Measurements from ENCODE around the gene OR4D6.
"Not testable (repeated sequence)": the region's sequence is repeated elsewhere in the genome, so short reads cannot be mapped to it uniquely, and the experiment has no call there.

Gene OR4D6

DNA sequence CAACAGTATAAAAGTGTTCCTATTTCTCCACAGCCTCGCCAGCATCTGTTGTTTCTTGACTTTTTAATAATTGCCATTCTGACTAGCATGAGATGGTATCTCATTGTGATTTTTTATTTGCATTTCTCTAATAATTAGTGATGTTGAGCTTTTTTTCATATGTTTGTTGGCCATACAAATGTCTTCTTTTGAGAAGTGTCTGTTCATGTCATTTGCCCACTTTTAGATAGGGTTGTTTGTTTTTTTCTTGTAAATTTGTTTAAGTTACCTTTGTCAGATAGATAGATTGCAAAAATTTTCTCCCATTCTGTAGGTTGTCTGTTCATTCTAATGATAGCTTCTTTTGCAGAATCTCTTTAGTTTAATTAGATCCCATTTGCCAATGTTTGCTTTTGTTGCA, 11.1 kb upstream of the OR4D6 start:
- H3K4me1 ChIP-seq (ENCODE audit: control insufficient read depth, insufficient read depth, low read length); H3K36me3 ChIP-seq (ENCODE audit: control insufficient read depth, insufficient read depth, low read length); H3K27ac ChIP-seq (ENCODE audit: low read depth, low read length); H3K9ac ChIP-seq (ENCODE audit: low read length); H3K27me3 ChIP-seq (ENCODE audit: control insufficient read depth, insufficient read depth, low read length); H3K4me3 ChIP-seq (ENCODE audit: low read length): not testable (repeated sequence)

DNA sequence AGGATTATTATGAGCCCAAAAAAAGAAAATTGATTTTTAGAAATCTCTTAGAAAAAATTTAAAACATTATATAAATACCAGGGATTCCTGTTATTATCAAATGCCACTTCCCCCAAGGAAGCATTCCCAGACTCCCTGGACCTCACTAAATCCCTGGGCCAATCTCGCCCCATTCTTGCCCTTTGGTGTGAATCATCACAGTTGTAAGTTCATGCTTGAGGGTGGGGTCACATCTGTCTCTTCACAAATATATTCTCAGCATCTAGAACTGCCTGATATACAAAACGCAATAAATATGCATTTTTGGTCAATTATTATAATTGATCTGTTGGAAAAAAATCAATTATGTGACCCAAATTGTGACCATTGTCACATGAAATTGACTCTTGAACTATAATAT, 8.3 kb upstream of the OR4D6 start:
- Histone ChIP-seq H3K27me3 (ENCODE audit: control insufficient read depth, insufficient read depth, low read length) (no peaks in the 10 kb centered on the region), H3K36me3 (ENCODE audit: control insufficient read depth, insufficient read depth, low read length) (no peaks in the 10 kb centered on the region), H3K4me1 (ENCODE audit: control insufficient read depth, insufficient read depth, low read length) (no peaks in the 10 kb centered on the region), H3K9ac (ENCODE audit: low read length) (no peak overlapping the region), H3K4me3 (ENCODE audit: low read length) (no peak overlapping the region), H3K27ac (ENCODE audit: low read depth, low read length) (no peak overlapping the region)

DNA sequence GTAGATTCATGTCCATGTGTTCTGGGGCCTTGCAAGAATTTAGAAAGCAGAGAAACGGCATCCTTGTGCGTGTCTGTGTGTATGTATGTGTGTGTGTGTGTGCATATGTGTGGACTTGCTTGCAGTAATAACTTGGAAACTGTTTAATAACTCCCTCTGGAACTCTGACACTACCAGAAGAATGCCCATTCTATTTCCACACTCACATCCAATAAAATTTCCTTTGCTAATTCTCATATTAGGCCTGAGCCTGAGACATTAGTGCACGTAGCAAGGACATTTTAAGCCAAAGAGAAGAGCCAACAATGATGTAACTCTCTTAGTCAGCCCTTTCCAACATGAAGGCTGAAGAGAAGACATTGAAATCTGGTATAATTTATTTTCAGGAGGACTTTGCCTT, 3.2 kb downstream of the OR4D6 start:
- Histone ChIP-seq H3K27ac (ENCODE audit: low read depth, low read length) (no peak overlapping the region), H3K4me1 (ENCODE audit: control insufficient read depth, insufficient read depth, low read length) (no peaks in the 10 kb centered on the region), H3K36me3 (ENCODE audit: control insufficient read depth, insufficient read depth, low read length) (no peaks in the 10 kb centered on the region), H3K9ac (ENCODE audit: low read length) (no peak overlapping the region), H3K27me3 (ENCODE audit: control insufficient read depth, insufficient read depth, low read length) (no peaks in the 10 kb centered on the region), H3K4me3 (ENCODE audit: low read length) (no peak overlapping the region)

- no peak overlapping the region for H3K4me3 ChIP-seq (ENCODE audit: low read length)
- H3K27ac ChIP-seq (ENCODE audit: low read depth, low read length) = no peak overlapping the region
- no peaks in the 10 kb centered on the region for H3K4me1 ChIP-seq (ENCODE audit: control insufficient read depth, insufficient read depth, low read length)
- no peaks in the 10 kb centered on the region for H3K36me3 ChIP-seq (ENCODE audit: control insufficient read depth, insufficient read depth, low read length)
- H3K27me3 ChIP-seq (ENCODE audit: control insufficient read depth, insufficient read depth, low read length) = no peaks in the 10 kb centered on the region
- H3K9ac ChIP-seq (ENCODE audit: low read length) = no peak overlapping the region
These were observed 6.5 kb downstream of the OR4D6 start for GRCh38 chr11:59463190-59463641.

DNA sequence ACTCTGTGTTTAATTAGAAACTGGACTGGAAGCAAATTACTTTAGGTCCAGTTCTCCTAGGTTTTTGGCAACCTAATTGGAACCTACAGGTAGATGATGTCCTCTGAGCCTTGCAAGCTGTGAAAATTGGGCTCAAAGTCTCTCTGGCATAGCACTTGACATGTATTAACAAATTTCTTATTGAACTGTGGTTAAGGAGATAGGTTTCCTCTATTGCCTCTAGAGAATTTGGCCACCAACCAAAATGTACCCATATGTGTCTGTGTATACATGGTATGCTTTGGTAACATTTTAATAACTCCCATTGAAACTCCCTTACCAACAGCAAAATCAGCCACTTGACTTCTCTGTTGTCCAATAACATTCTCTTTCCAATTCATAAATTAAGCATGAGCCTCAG, 16.3 kb downstream of the OR4D6 start, which contains the start of gene OR4D10:
OR4D10 (plus strand) TSS at position 301 of the 400 bp plus-strand sequence. CDS start 4,115 bp downstream, outside the sequence.
- H3K36me3 ChIP-seq (ENCODE audit: control insufficient read depth, insufficient read depth, low read length) = no peaks in the 10 kb centered on the region
- H3K27ac ChIP-seq (ENCODE audit: low read depth, low read length) = no peak within 1 kb of the TSS

DNA sequence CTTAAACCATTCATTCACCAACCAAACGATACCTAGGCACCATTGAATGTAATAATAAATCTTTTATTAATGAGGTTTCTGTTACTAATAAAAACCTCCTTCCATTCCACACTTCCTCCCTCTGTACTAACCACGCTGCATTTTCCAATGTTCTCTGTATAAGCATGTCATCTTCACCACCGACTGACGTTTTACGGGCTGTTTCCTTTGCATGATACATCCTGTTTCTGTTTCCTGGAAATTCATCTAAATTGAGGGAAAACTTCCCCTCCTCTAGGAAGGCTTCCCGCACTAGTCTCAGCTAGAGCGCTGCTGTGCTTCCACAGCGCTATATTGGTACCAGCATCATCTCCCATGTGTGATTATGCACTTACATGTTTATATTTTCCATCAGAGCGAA, 18.4 kb downstream of the OR4D6 start:
- Histone ChIP-seq H3K36me3 (ENCODE audit: control insufficient read depth, insufficient read depth, low read length) (no peaks in the 10 kb centered on the region), H3K9ac (ENCODE audit: low read length) (no peak overlapping the region), H3K27me3 (ENCODE audit: control insufficient read depth, insufficient read depth, low read length) (no peaks in the 10 kb centered on the region), H3K4me3 (ENCODE audit: low read length) (no peak overlapping the region), H3K27ac (ENCODE audit: low read depth, low read length) (no peak overlapping the region), H3K4me1 (ENCODE audit: control insufficient read depth, insufficient read depth, low read length) (no peaks in the 10 kb centered on the region)

More for the DNA sequence above, 16.3 kb downstream of the OR4D6 start, which contains the start of gene OR4D10:
- no peaks in the 10 kb centered on the region for H3K4me1 ChIP-seq (ENCODE audit: control insufficient read depth, insufficient read depth, low read length)
- H3K9ac ChIP-seq (ENCODE audit: low read length) = no peak within 1 kb of the TSS
- no peak within 1 kb of the TSS for H3K4me3 ChIP-seq (ENCODE audit: low read length)
- H3K27me3 ChIP-seq (ENCODE audit: control insufficient read depth, insufficient read depth, low read length) = no peaks in the 10 kb centered on the region

DNA sequence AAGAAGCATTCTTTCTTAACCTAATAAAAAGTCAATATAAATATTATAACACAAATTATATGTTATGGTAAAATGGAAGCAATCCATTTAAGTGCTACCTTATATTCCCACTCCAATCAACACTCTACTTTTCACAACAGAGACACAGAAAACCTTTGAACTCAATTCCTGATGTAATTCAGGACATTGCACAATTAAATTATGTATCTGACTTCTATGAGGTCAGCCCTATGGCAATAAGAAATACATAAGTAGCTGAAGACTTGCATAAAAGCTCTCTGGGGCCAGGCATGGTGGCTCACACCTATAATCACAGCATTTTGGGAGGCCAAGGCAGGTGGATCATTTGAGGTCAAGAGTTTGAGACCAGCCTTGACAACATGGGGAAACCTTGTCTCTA, 23.1 kb downstream of the OR4D6 start:
- Histone ChIP-seq H3K27ac (ENCODE audit: low read depth, low read length) (no peak overlapping the region), H3K4me1 (ENCODE audit: control insufficient read depth, insufficient read depth, low read length) (no peaks in the 10 kb centered on the region), H3K36me3 (ENCODE audit: control insufficient read depth, insufficient read depth, low read length) (no peaks in the 10 kb centered on the region), H3K9ac (ENCODE audit: low read length) (no peak overlapping the region), H3K4me3 (ENCODE audit: low read length) (no peak overlapping the region), H3K27me3 (ENCODE audit: control insufficient read depth, insufficient read depth, low read length) (no peaks in the 10 kb centered on the region)

GRCh38 chr11:59480359-59480758, 23.6 kb downstream of the OR4D6 start:
- Histone ChIP-seq H3K4me1 (ENCODE audit: control insufficient read depth, insufficient read depth, low read length) (no peaks in the 10 kb centered on the region), H3K27ac (ENCODE audit: low read depth, low read length) (no peak overlapping the region), H3K36me3 (ENCODE audit: control insufficient read depth, insufficient read depth, low read length) (no peaks in the 10 kb centered on the region), H3K27me3 (ENCODE audit: control insufficient read depth, insufficient read depth, low read length) (no peaks in the 10 kb centered on the region), H3K4me3 (ENCODE audit: low read length) (no peak overlapping the region), H3K9ac (ENCODE audit: low read length) (no peak overlapping the region)

DNA sequence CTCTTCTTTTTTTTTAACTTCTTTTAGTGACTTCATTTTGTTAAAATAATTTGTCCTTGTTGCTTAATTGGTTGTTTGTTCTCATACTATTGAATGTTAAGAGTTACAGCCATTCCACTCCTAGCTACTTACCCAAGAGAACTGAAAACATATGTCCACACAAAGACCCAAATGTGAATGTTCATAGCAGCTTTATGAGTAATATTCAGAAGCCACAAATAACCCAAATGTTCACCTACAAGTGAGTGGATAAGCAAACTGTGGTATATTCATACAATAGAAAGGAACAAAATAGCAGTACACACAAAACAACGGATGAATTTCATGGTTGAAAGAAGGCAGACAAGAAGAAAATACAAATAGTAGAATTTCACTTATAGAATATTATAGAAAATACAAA, 45.2 kb downstream of the OR4D6 start:
- Histone ChIP-seq H3K9ac (ENCODE audit: low read length) (no peak overlapping the region), H3K27ac (ENCODE audit: low read depth, low read length) (no peak overlapping the region), H3K4me3 (ENCODE audit: low read length) (no peak overlapping the region), H3K36me3 (ENCODE audit: control insufficient read depth, insufficient read depth, low read length) (no peaks in the 10 kb centered on the region), H3K4me1 (ENCODE audit: control insufficient read depth, insufficient read depth, low read length) (no peaks in the 10 kb centered on the region), H3K27me3 (ENCODE audit: control insufficient read depth, insufficient read depth, low read length) (no peaks in the 10 kb centered on the region)

DNA sequence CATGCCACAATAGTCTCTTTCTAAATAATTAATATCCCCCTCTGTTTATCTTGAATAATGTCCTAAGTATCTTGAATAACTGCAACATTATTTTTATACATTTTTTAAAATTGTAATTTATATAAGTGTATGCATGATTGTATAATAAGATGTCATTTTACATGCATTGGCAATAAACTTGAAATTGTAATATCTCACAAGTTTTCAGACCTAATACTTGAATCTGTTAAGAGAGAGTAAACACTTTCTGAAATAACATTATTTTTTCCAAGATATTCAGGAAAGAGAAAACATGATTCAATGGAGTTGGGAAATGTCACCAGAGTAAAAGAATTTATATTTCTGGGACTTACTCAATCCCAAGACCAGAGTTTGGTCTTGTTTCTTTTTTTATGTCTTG, 46.5 kb downstream of the OR4D6 start, which contains the start of gene OR4D11:
OR4D11 (plus strand) TSS at position 301 of the 400 bp plus-strand sequence; CDS start at position 301, 0 bp downstream.
- H3K36me3 ChIP-seq (ENCODE audit: control insufficient read depth, insufficient read depth, low read length) = no peaks in the 10 kb centered on the region
- no peak within 1 kb of the TSS for H3K4me3 ChIP-seq (ENCODE audit: low read length)

More for the DNA sequence above, 46.5 kb downstream of the OR4D6 start, which contains the start of gene OR4D11:
- H3K4me1 ChIP-seq (ENCODE audit: control insufficient read depth, insufficient read depth, low read length) = no peaks in the 10 kb centered on the region
- no peak within 1 kb of the TSS for H3K27ac ChIP-seq (ENCODE audit: low read depth, low read length)
- H3K27me3 ChIP-seq (ENCODE audit: control insufficient read depth, insufficient read depth, low read length) = no peaks in the 10 kb centered on the region
- H3K9ac ChIP-seq (ENCODE audit: low read length) = no peak within 1 kb of the TSS
